ENCODE data around the gene ENTHD1. TPM values are rescaled to one million over a fixed set of nuclear protein-coding genes. Genes with fewer than 3 reads are reported as not detected.

The ENTHD1 gene, protein sequence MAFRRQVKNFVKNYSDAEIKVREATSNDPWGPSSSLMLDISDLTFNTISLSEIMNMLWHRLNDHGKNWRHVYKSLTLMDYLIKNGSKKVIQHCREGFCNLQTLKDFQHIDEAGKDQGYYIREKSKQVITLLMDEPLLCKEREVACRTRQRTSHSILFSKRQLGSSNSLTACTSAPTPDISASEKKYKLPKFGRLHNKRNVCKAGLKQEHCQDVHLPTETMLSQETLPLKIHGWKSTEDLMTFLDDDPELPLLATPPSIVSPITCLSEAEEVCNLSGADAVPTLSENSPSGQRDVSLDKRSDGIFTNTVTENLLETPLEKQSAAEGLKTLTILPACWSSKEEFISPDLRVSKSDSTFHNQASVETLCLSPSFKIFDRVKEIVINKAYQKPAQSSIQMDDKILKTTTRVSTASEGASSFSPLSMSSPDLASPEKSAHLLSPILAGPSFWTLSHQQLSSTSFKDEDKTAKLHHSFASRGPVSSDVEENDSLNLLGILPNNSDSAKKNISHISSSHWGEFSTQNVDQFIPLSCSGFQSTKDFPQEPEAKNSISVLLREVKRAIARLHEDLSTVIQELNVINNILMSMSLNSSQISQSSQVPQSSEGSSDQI
- not detected in 2 replicates for total RNA-seq (2014; rRNA removed; shearing (Covaris generic))

DNA sequence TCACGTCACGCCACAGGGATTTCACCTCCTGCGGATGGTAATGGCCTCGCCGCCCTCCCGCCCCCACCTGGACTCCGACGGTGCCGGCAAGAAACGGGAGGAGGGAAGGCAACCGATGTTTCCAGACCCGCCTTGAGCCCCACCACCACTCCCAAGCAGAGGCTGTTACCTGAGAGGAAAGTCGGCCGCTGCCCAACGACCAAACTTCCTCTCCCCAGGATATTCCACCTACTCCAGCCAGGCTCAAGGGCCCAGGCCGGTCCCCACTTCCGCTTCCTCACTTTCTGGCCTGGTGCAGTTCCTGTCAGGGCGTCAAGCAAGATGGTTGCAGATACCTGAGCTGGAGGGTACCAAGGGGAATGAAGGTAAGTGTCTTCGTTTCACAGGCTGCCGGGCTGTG, at the start of gene ENTHD1:
TSS of gene ENTHD1 (minus strand) at position 235 of the 400 bp plus-strand sequence. CDS start 6,012 bp downstream, outside the sequence.
- DNase-seq (ENCODE audit: low spot score), result no peak
- in situ Hi-C loops (cut with HindIII; ENCODE audit: low sequenced_read_pairs), result no loop called here

DNA sequence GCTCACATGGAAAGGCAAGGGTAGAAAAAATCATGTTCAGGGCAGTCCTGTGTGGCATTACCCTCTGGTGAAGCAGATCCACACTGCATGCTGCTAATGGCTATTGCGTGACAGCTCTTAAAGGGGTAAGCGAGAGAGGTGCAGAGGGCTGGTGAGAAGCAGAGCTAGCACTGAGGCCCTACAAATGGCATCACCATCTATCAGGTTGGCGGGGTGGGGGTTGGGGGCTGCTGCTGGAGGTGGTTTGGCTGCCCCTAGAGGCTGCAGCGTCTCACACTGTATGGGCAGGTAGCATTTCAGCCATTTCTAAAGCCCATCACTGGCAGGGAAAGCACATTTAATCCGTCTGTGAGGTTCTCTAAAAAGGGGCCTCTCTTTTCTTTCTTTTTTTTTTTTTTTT, 49.8 kb upstream of the ENTHD1 start:
- DNase-seq (ENCODE audit: low spot score), result no peak
- in situ Hi-C loops (cut with HindIII; ENCODE audit: low sequenced_read_pairs), result no loop called here

DNA sequence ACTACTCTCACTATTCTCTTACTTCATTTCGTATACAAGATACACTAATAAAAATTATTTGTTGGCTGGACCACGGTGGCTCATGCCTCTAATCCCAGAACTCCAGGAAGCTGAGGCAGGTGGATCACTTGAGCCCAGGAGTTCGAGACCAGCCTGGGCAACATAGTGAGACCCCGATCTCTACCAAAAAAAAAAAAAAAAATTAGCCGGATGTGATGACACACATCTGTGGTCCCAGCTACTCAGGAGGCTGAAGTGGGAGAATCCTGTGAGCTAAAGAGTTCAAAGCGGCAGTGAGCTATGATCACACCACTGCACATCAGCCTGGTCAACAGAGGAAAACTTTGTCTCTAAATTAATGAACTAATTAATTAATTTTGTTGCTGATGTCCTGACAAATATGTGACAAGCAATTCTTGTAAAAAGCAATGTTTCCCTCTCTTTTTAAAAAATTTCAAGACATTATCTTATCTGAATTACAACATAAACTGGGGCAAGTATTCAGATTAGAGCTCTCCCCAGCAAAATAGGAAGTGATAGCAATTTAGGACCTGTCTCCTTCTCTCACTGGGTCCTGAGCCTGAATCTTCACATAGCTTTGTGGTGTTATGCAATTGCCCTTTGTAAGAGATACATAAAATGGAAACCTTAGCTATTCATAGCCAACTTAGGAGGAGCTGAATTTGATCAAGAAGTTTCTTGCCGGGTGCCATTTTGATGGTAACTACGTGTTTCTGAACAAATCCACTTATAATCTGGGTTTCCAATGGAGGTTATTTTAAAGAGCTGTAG, 49.1 kb upstream of the ENTHD1 start:
- no peak for DNase-seq (ENCODE audit: low spot score)
- in situ Hi-C loops (cut with HindIII; ENCODE audit: low sequenced_read_pairs), result no loop called here

DNA sequence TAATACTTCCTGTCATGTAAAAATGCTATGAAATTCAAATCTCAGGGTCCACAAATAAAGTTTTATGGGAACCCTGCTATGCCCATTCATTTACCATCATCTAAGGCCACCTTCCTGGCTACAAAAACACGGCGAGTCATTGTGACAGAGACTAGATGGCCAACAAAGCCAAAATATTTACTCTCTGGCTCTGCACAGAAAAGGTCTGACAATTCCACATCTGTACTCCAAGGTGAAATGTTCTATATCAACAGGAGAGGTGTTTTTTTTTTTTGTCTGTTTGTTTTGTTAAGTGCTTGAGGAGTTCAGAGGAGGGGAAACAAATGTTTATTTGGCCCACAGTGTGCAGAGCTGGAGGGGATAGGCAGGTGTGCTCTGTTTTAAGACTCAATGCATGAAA, 48.0 kb upstream of the ENTHD1 start:
- in situ Hi-C loops (cut with HindIII; ENCODE audit: low sequenced_read_pairs), result no loop called here
- no peak for DNase-seq (ENCODE audit: low spot score)

DNA sequence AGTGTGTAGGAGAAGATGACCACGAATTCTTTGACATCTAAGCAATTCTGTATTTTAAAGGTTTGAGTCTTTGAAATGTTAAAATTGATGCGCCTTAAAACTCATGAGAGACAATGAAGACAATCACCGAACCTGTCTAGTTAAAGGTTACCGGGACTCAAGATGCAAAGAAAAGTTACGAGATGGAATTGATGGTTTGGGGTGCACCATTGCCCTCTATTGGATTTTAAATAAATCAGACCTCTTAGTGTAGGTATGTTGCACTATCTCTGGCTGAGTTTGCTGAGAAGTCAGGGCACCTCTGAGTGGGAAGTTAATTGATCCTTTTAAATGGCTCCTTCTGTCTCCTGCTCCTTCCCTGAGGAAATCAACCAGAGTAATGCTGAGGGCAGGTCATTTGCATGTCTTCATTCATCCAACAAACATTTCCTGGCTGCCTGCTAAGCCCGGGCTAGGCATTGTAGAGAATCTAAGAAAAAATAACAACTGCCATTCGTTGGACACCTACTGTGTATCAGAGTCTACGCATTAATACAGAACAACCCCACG, 47.3 kb upstream of the ENTHD1 start:
- in situ Hi-C loops (cut with HindIII; ENCODE audit: low sequenced_read_pairs), result no loop called here
- DNase-seq (ENCODE audit: low spot score), result no peak

DNA sequence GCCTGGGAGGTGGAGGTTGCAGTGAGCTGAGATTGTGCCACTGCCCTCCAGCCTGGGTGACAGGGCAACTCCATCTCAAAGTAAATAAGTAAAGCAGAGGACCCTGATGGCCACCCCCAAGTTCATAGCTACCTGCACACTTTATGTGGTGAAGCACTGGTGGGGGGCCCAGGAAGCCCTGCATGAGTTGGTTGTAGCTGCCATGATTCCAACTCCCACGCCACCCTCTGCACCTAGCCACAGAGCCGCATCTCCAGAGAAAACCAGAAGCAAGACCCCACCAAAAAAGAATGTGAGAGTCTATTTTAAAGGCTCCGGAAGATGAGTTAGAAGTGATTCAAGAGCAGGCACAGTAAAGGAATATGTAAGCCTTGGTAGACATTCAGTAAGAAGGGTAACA, 46.3 kb upstream of the ENTHD1 start:
- in situ Hi-C loops (cut with HindIII; ENCODE audit: low sequenced_read_pairs), result no loop called here
- no peak for DNase-seq (ENCODE audit: low spot score)

DNA sequence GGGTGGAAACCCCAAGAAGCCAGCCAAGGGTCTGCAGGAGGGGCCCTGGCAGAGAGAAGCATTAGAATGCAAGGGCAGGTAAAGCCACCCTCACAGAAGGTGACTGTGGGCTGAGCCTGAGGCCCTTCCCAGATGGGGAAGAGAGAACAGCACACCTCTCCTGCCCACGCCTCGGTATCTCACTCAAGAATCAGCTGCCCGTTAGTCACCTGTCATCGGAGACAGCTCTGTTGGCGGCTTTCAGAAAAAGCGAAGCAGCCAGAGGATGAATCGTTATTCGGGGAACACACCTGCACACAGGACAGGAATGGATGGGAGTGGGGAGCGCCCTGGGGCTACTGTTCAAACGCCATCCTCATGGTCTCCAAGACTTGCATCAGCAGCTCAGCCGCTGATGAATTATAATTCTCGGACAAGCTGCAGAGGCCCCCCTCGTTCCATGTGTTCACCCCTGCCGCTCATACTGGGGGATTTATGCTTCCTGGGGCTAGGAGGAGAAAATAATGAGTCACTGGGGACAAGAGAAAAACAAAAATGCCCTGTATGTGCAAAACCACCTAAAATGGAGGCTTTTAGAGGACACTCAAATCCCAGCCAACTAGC, 45.0 kb upstream of the ENTHD1 start:
- no peak for DNase-seq (ENCODE audit: low spot score)
- in situ Hi-C loops (cut with HindIII; ENCODE audit: low sequenced_read_pairs), result no loop called here

DNA sequence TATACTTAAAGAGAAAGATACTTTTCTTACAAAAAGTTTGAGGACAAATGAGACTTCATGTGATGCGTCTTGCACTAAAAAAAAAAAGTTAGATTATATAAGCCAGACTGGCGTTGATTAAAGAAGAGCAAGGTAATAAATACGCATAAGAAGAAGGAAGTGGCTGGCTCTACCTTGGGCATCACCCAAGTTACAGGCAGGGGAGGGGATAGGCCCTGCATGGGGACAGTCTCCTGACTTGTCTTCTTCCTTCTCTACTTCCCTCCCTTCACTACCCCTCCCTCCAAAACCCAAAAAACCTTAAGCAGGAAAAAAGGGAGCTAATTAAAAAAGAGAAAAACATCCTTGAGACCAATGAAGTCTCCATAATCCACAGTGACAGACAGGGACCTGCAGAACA, 44.3 kb upstream of the ENTHD1 start:
- DNase-seq (ENCODE audit: low spot score), result no peak
- in situ Hi-C loops (cut with HindIII; ENCODE audit: low sequenced_read_pairs), result no loop called here

DNA sequence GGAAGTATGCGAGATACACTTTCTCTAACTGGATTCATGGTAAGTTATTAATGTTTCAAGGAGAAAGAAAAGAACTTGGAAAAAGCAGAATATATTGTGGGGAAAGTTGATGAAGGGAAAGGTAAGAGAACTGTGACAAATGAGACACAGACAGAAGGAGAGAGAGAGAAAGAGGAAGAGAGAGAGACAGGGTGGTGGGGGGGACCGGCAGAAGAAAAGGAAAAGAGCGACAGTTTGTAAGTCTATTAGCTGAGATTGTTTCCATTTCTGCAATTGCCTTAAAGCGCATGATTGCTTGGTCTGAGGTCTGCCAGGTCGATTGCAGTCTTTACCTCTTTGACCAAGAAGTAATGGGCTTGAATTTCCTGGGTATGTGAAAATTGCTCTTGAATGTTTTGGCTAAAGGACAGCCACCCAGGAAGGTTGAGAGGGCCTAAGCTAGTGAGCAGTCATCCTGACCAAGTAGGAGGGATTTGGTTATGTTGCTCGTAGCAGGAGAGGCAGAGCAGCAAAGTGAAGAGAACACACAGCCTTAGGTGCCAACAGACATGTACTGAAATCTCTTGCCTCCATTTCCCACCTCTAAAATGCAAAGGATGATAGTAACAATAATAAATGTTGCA, 43.1 kb upstream of the ENTHD1 start:
- DNase-seq (ENCODE audit: low spot score), result no peak
- in situ Hi-C loops (cut with HindIII; ENCODE audit: low sequenced_read_pairs), result no loop called here

DNA sequence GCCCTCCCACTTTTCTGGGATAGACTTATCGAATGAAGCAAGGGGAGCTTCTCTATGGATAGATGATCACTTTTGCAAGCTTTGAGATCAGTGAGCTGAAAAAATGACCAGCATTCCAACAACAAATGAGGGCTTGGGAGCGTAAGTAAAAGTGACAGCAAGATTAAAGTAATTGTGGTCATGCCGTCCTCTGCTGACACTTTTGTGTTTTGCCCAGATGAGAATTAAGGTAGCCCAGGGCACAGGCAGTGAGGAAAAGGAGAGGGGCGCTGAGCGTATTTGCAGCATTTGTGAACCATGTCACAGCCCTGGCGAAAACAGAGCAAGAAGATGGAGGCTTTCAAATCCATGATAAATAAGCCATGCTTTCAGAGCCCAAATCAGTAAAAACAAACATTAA, 42.1 kb upstream of the ENTHD1 start:
- no peak for DNase-seq (ENCODE audit: low spot score)
- in situ Hi-C loops (cut with HindIII; ENCODE audit: low sequenced_read_pairs), result no loop called here

DNA sequence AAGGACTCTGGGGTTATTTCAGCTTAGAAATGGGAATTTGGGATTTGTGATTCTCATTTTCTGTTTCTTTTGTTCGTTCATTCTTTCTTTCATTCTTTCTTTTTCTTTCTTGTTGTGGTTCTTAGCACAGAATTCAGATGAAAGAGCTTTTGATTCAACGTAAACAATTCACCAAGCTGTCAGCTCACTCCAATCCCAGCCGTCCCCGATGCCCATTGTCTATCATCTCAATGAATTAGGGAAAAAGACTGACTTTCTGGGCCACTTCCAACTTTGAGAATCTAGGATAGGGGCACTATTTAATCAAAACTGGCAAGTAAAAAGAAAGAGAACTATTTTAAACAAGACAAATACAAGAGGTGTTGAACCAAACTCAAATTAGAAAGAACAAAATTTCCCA, 41.6 kb upstream of the ENTHD1 start:
- in situ Hi-C loops (cut with HindIII; ENCODE audit: low sequenced_read_pairs), result no loop called here
- no peak for DNase-seq (ENCODE audit: low spot score)

DNA sequence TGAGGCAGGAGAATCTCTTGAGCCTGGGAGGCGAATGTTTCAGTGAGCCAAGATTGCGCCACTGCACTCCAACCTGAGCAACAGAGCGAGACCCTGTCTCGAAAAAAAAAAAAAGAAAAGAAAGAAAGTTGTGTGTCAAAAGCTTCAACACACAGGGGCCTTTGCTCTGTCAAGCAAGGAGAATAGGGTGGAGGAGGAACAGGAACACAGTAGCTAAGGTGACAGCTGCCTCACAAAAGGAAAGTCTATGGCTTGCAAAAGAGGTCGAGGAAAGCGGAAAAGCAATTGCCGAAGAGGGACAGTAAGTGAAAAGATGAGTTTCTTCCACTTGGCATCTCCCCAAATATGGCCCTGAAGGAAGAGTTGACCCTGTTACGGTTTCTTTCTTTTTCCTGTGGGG, 40.2 kb upstream of the ENTHD1 start:
- no peak for DNase-seq (ENCODE audit: low spot score)
- in situ Hi-C loops (cut with HindIII; ENCODE audit: low sequenced_read_pairs), result no loop called here

DNA sequence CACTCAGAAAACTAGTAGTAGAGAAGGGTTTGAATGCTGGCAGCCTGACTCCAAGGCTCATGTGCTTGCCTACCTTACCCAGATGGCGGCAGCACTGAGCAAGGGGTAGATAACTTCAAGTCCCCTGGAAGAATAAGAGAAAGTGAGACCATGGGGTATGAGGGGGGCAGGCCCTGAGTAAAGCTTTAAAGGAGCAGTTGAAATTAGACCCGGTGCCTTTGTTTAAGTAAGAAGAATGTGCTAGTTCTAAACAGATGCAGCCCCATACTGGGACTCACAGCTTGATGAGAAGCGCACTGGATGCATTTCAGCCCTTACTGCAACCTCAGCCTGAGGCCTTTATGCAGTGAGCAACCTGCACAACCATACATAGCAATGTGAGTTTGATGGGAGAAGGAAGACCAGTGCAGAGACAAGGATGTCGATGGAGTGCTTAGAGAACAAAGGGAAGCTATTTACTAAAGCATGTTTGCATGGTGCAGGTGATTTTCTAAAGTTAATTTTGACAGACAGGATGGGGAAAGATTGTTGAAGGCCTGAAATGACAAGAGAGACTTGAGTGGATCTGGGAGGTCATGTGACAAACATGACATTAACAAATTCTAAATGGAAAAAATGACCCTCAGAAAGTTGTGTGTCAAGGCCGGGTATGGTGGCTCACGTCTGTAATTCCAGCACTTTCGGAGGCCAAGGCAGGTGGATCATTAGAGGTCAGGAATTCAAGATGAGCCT, 39.5 kb upstream of the ENTHD1 start:
- in situ Hi-C loops (cut with HindIII; ENCODE audit: low sequenced_read_pairs), result no loop called here
- DNase-seq (ENCODE audit: low spot score), result peak; percentile 22

DNA sequence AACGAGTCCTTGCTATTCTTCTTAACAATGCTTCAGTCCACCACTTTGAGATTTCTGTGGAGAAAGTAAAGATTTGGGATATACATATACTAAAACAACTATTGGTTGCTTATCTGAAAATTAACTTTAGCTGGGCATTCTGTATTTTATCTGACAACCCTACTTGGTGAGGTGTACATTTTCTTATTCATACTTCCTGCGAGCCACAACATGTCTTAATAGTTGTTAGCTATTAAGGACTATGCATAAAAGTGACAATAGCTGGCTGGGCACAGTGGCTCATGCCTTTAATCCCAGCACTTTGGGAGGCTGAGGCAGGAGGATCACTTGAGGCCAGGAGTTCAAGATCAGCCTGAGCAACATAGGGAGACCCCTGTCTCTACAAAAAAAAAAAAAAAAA, 38.6 kb upstream of the ENTHD1 start:
- no peak for DNase-seq (ENCODE audit: low spot score)
- in situ Hi-C loops (cut with HindIII; ENCODE audit: low sequenced_read_pairs), result no loop called here

DNA sequence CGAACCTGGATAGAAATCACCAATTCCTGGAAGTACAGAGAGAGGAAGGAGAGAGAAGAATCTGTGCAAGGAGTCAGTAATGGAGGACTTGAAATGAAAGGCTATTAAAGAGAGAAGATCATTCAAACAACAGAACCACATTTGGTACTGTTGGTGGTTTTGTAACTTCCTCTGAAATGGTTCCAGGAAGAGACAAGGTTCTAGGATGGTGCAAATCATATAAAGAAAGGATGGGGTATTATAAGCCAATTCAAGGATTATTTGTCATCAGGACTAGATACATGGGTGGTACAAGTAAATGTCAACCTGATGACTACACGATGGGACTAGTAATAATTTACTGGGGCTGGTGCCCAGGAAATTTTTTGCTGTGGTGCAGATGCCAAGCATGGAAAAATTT, 37.7 kb upstream of the ENTHD1 start:
- DNase-seq (ENCODE audit: low spot score), result no peak
- in situ Hi-C loops (cut with HindIII; ENCODE audit: low sequenced_read_pairs), result no loop called here

DNA sequence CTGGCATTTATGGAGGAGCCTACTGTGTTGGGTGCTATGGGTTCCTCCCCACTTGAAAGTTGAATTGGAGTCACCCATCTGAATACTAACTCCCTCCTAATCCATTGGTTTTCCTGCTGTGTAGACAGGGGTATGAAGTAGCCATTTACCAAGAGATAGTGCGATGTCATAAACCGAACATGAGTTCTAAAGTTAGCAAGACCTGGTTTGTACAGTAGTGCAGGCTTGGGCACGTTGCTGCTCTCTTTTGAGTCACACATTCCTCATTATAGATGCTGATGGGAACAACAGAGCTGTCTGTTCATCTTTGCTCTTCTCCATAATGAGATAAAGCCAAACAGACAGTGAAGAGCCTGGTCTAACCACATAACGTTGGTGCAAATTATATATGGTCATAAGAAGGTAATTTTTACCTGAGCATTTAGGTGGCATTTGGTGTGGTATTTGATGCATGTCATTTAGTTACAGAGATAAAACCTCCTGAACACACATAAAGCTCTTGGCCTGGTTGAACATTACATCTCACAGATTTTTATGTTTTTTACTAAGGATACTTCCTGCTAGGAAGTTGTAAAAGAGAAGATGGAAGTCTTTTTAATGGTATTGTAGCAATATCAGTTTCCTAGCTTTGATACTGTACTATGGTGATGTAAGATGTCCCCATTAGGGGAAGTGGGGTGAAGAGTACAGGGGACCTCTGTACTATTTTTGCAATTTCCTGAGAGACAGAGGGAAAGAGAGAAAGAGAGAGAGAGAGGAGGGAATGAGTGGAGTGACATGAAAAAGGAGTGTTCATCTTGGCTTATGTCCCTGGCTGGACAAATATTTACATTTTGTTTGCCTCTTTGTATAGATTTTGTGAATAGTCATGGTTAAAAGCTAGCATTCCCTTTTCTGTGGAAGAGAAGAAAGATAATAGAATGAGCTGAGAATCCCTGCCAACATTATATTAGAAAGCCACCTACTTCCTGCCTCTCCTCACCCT, 35.3 kb upstream of the ENTHD1 start:
- DNase-seq (ENCODE audit: low spot score), result no peak
- in situ Hi-C loops (cut with HindIII; ENCODE audit: low sequenced_read_pairs), result loop anchor here (10.0 kb wide), 1 partner anchor 76 kb away; no protein-coding TSS in a partner anchor

DNA sequence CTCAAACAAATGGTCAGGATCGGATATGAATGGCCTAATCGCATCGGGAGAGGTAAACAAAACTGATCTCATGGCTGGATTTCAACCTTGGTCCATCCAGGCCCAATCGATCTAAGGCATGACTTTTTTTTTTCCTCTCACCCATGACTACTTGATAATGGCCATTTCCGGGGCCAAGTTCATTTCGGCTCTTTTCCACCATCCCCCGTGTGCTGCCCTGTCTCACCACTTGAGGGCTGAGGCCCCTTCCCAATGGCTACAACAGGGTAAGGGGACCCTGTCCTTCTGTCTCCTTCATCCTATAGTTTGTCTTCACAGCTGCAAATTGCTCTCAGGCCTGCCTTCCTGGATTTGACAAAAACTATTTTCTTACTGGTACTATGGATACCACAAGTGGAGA, 34.0 kb upstream of the ENTHD1 start:
- in situ Hi-C loops (cut with HindIII; ENCODE audit: low sequenced_read_pairs), result loop anchor here (10.0 kb wide), 1 partner anchor 77 kb away; no protein-coding TSS in a partner anchor
- no peak for DNase-seq (ENCODE audit: low spot score)
